Measurements from ENCODE around the gene EEF1AKMT2.

EEF1AKMT2 gene

GRCh38 chr10:124737708-124738107, 54.0 kb downstream of the EEF1AKMT2 start:
- no peak for DNase-seq (ENCODE audit: low read depth)

- no peak for DNase-seq (ENCODE audit: low read depth)
Observed at GRCh38 chr10:124737221-124737620, 54.5 kb downstream of the EEF1AKMT2 start.

DNA sequence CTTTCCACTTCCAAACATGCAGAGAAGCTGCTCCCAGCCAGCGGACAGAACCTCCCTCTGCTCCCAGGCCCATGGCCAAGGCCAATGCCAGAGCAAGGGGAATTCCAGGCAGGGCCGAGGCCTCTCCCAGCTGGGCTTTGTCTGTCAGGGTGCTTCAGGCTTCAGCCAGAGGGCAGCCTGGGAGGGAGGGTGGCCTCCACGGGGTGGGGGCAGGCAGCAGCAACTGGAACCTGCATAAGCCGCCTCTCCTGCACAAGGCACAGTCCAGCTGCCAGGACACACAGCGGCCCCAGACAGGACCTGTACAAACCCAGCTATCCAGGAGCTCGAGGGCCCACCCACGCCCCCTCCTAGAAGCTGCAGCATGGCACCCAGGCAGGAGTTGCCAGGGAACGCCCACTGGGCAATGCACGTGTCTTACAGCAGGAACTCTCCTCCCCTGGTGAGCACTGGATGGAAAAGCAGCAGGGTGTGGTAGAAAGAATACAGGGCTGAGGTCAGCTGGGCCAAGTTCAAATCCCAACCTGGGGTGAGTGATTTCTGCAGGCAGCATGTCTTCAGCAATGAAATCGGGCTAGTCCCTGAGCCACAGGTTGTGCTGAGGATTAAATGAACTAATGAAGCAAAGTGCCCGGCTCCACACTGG, 55.1 kb downstream of the EEF1AKMT2 start:
- DNase-seq (ENCODE audit: low read depth) = peak; percentile 28

GRCh38 chr10:124735491-124736286, 56.0 kb downstream of the EEF1AKMT2 start:
- no peak for DNase-seq (ENCODE audit: low read depth)

- no peak for DNase-seq (ENCODE audit: low read depth)
Observed at GRCh38 chr10:124734311-124735166, 57.1 kb downstream of the EEF1AKMT2 start.

DNA sequence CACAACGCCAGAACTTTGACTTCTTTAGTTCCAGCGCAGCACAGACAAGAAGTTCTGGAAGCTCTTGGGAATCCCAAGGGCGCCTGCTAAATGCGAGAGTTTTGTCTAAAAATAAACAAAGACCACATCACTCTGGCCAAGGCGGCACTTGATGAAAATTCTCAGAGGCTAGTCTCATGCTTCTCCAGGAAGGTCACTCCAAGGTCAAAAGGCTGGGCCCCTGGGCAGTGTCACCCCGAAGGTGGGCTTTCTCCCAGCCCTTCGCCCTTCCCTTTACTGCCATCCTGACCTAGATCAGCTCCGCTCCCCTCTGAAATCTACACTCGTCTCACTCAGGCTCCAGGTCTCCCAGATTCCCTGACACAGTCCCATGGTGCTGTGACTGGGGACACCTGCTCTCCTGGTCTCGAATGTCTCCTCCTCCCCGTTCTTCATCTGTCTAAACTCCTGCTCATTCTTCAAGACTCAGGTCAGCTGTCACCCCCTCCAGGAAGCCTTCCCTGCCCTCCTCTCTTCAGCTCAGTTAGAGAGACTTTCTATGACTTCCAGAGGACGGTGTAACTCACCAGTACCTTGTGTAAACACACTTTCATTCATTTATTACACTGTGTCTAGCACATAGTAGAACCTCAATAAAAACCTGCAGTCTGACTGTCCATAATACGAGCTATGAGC, 58.0 kb downstream of the EEF1AKMT2 start:
- no peak for DNase-seq (ENCODE audit: low read depth)

GRCh38 chr10:124732931-124733570, 58.6 kb downstream of the EEF1AKMT2 start:
- no peak for DNase-seq (ENCODE audit: low read depth)

DNA sequence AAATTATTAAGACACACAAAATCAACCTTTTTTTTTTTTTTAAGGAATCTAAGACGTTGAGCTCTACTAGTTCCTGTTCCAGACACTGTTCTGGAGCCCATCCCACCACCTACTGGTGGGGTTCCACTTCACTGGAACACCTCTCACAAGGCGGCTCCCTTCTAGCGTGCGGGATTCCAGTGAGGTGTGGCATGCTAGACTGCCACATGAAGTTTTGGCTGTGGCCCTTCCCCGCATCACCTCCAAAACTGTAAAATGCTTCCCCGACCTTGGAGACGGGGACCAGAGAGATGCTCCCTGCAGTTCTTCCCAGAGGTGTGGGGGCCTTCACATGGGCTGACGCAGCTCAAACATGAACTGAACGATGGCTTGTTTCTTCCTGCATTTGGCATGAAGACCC, 60.1 kb downstream of the EEF1AKMT2 start:
- DNase-seq (ENCODE audit: low read depth) = no peak

- DNase-seq (ENCODE audit: low read depth) = no peak
Observed at GRCh38 chr10:124730790-124731189, 60.9 kb downstream of the EEF1AKMT2 start.

GRCh38 chr10:124728830-124729661, 62.6 kb downstream of the EEF1AKMT2 start:
- DNase-seq (ENCODE audit: low read depth) = no peak

- no peak for DNase-seq (ENCODE audit: low read depth)
Observed at GRCh38 chr10:124728071-124728829, 63.4 kb downstream of the EEF1AKMT2 start.

DNA sequence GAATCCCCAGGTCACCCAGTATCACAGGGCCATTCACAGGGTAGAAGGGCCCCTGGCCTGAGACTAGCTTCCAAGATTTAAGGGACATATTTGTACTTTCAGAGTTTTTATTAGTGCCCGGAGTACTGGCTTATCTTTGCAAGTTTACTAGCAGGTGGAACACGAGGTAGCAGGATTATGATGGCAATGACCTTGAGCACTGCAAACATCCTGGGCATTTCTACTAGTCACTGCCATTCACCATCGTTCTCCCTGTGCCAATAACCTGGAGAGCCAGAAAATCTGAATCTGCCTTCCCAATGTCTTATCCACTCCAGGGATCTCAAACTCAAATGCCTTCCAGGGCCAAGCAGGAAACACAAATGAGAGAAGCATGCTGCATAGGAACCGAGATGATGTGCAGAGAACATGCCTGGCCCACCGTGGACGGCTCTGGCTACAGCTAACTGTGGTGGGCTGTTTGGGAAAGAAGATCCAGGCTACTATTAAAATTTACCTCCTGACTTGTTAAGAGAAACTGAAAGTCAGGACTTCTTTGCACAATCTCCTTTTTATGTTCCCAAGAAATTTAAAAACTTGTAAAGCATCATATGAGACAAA, 64.2 kb downstream of the EEF1AKMT2 start:
- no peak for DNase-seq (ENCODE audit: low read depth)

- DNase-seq (ENCODE audit: low read depth) = no peak
Observed at GRCh38 chr10:124725791-124726190, 65.9 kb downstream of the EEF1AKMT2 start.

GRCh38 chr10:124725171-124725631, 66.5 kb downstream of the EEF1AKMT2 start:
- no peak for DNase-seq (ENCODE audit: low read depth)

DNA sequence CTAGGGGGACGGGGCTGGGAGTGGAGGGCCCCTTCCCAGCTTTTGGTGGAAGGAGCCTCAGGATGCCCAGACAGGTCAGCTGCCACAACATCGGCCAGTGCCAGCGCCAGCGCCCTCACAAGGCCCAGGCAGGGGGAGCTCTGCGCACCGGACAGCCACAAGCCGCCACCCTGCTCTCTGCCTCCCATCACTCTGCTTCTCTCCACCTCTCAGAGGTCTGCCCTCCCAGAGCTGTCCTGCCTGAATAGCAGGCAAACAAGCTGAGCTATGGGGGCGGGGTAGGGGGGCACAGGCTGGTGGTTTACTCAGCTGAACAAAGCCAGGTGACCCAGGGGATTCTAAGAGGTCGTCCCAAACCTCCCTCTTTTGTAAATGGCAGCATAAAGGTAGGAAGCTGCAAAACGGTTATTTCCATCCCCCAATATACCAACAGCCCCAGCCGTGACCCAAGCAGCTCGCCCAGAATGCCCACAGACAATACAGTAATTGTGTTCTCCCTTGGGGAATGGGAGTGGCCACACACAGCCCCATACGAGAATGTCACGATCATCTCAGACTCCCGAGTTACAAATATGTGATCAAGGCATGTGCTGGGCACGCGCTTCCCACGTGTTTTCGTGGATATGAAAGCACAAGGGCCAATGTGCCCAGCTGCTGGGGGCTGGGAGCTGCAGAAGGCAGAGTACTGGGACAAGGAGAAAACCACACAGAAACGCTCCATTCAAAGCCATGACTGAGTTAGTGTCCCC, 67.2 kb downstream of the EEF1AKMT2 start:
- no peak for DNase-seq (ENCODE audit: low read depth)

- DNase-seq (ENCODE audit: low read depth) = no peak
Observed at GRCh38 chr10:124723826-124724225, 67.9 kb downstream of the EEF1AKMT2 start.

DNA sequence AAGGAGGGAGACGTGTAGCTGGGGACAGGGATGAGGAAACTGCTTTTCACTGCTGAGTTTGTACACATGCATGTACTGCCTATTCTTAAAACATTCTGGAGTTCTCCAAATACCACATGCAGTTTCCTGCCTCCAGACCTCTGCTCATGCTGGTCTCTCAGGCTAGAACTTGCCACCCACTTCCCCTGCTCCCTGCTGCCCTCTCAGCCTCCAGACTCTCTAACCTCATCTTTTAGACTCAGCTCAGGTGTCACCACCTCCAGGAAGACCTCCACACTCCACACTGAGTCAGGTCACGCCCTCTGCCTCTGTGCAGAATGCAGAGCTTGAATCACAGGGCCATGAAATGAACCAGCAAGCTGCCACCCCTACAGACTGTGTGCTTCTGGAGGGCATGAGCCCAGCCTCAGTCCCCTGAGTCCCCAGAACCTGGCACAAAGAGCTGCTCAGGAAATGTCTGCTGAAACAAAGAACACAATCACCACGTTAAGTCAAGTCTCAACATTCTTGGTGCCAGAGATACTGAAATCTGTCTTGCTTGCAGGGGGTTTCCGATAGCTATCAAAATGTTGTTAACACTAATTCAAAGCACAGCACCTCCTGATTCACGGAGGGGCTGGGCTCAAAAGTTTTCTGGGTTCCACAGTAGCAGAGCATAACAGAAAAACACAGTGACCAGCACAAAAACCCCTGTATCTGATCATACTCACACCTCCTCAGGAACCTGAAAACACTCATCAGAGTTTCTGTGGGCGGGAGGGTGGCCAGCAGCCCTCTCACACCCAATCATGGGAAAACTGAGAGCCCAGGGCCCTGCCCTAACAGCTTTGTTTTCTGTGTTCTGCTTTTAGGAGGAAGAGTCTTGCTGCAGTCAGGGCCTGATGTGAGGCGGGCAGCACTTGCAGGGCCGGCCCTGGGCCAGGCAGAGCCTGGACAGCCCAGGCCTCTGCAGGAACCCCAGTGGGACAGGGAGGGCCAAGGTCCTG, 68.6 kb downstream of the EEF1AKMT2 start:
- DNase-seq (ENCODE audit: low read depth) = no peak
